Activated CD4-positive, alpha-beta T cell treated with anti-CD3 and anti-CD28 coated beads, Interleukin-2, amount 50 U/mL, for 48 hours (primary cell): ENCODE results near the gene FAIM2.
"Not testable (repeated sequence)": the region's sequence is repeated elsewhere in the genome, so short reads cannot be mapped to it uniquely, and the experiment has no call there.

Source experiments
- DNase-seq, 2 experiments: peaks; one replicate each; pipeline ENCODE4 v3.0.0-alpha.2; 2020

Gene FAIM2

DNA sequence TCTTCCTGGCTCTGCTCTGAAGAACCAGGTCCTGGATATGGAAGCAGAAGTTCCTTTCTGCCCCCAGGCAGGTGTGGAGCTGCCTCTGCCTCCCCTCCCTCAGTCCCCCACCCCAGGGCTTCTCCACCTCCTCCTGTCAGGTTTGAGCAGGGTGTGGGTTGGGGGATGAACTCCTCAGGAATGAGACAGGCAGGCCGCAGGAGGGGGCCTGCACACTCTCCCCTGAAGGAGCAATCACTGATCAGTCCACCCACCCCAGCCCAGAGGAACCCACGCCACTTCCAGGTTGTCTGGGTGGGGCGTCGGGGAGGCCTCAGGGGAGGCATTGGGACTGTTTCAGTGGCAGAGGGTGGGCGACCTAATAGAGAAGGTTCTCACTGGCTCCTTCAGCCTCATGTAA is 26.6 kb downstream of the FAIM2 start:
- DNase-seq, result no peak

DNA sequence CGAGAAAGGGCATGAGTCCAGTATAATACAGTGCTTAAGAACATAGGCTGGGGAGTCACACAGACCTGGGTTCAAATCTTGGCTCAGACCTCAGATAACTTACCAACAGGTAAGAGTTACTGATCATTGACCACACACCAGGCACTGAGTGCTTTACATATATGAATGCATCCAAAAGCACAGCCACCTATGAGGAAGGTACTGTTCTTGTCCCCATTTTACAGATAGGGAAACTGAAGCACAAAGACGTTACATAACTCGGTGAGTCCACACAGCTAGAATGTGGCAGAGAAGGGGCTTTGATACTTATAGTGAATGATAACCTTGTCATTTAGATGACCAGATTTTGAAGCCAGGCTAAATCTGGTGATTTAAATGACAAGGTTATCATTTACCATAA is 27.6 kb downstream of the FAIM2 start:
- DNase-seq, result no peak

DNA sequence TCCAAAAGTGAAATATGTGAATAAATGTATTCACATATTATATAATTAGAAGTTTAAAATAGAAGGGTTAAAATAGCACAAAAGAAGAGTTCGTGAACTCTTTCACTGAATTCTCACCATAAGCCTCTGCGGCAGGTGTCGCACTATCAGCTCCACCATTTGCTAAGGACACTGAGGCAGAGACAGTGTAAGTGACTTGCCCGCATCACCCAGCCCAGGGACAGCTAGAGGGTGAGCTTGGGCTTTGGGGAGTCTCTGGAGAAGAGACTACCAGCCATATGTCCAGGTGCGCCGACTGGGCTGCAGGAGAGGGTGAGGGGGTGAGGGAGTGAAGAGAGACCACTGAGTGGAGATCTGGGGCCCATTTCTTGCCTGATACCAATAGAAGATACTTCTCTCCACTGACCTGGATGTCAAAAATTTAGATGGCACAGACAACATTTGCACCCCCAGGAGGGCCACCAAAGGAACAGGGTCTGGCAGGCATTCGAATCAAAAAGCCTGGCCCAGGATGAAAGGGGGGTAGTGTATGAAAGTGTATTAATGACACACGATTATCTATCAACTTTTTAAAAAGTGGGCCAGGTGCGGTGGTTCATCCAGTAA is 28.5 kb downstream of the FAIM2 start:
- no peak for DNase-seq

DNA sequence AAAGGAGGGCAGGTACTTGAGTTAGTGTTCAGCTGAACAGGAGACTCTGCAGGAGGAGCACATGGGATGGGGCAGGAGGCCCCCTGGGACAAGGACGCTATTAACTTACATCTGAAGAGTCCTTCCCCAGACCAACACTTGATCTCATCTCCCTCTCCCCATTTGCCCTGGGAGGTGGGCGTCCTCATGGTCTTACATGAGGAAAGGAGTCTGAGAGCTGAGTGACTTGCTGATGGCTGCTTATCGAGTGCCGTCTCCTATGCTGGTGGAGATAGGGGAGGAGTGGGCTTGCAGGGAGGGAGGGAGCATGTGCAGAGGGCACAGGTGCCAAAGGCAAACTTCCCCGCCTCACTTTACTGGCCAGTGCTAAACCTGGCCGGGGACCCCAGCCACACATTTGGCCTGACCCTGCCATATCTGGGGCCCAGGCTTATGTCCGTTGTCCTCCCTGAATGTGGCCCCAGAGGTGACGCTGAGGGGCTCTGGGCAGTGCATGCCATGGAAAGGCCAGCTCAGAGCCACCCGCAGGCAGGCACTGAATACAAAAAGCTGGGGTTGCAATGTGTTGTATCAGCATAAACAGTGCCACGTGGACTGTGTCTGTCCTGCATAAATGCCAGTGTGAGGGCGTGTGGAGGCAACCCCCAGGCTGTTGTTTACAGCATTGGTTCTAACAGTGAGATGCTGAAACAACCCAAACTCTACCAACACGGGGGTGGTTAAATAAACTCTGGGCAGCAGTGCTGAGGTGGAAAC is 29.4 kb downstream of the FAIM2 start:
- DNase-seq, result no peak

DNA sequence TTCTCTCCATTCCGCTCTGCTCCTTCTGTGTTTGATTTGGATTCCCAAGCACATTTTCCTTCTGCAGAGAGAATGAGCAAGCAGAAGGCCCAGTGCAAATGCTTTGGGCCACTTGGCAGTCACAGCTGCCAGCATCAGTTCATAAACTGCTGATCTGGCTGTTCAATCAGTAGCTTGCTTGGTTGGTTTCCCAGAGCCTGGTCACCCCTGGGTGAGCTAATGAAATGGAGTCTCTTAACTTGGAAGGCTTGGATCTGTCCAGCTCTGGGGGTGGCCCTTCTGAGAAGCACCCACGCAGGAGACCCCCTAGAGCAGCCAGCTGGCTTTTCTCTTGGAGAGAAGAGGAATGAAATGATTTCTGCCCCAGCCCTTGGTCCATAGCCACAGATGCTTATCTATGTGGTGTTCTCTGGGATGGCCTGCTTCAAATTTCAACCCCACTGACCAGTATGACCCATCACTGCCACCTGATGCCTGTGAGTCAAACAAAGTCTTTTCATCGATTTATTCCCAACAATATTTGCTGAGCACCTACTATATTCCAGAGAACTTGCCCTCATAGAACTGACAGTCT is 30.3 kb downstream of the FAIM2 start:
- DNase-seq, result no peak

DNA sequence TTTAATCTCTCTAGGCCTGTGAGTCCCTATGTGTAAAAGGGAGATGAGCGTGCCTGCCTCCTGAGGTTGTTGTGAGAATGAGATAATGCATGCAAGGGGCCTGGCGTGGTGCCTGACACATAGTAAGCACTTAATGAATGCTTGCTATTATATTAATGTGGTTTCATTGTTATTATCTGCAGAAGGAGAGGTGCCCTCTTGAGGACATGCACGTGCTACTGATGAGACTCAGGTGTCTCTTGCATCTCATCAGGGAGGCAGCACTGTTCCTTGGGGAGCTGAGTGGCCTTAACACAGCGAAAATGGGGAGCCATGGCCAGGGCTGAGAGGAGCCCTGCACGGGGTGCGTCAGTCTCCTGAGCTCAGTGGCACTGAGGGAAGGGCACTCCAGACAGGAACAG is 30.9 kb downstream of the FAIM2 start:
- DNase-seq, result no peak

DNA sequence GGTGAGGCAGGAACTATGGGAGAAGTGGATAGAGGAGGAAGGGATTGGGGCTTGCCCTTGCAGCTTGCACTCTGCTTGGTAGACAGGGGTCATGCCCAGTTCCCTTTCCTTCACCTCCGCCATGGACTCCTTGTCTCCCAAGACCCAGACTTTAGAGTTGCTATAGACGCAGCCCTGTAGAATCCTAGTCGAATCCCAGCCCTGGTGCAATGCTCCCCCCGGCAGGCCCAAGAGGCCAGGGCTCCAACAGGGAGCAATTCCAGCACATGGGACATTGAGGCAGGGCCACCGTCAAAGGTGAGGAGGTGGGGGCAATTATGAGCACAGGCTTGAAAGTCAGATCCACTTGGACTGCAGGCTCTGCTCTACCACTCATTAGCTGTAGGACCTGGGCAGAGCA is 31.3 kb downstream of the FAIM2 start:
- DNase-seq, result no peak

DNA sequence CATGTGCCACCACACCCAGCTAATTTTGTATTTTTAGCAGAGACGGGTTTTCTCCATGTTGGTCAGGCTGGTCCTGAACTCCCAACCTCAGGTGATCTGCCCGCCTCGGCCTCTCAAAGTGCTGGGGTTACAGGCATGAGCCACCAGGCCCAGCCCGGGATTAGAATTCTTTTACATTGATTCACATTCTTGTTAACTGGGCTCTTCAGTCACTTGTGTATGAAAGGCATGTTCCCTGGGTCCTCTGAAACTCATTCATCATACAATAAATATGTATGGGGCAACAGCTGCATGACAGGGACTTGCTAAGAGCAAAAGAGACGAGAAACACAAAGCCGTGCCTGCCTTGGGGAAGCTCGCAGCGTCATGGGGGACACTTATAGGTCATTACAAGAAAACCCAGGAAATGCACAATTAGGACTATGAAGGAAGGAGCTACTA is 31.9 kb downstream of the FAIM2 start:
- DNase-seq, result not testable (repeated sequence)

DNA sequence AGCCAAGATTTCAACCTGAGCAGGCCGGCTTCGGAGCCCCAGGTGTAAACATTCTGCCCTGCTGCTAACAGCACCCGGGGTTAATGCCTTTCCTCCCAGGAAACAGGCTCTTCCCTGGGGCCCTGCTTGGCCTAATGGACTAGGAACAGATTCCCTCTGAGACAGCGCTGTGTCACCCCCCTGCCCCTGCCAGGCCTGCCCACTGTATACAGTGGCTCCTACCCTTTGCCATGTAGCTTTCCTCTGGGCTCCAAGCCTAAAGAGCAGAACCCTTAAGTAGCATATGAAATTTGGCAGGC is 32.5 kb downstream of the FAIM2 start:
- no peak for DNase-seq

DNA sequence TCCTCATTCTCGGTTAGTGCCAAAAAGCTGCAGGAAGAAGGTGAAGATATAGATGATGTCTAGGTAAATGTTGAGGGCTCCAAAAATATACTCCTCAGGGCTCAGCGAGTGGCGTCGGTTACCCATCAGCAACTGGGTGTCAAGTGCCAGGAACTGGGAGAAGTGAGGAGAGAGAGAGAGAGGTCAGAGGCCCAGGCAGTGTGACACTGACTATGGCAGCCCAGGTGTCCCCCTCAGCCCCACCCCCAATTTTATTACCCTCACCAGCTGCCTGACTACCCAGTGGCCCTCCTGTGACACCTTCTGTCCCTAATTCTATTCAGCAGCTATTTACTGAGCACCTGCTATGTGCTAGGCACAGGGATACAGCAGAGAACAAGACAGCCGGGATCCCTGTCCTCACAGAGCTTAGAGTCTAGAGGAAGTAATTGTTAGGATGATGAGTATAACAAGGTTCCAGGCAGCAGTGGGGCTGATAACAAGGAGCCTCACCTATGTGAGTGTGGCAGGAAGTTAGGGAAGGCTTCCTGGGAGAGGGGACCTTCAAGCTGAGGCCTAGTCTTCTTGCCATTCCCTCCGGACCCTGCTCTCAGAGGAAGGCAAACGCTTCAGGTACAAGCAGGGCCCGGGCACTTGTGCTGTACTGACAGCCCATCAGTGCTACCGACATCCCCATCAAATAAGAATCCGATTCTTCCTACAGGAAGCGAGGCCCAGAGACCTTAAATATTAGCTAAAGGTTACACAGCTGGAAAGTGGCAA is 33.0 kb downstream of the FAIM2 start:
- DNase-seq, result no peak

DNA sequence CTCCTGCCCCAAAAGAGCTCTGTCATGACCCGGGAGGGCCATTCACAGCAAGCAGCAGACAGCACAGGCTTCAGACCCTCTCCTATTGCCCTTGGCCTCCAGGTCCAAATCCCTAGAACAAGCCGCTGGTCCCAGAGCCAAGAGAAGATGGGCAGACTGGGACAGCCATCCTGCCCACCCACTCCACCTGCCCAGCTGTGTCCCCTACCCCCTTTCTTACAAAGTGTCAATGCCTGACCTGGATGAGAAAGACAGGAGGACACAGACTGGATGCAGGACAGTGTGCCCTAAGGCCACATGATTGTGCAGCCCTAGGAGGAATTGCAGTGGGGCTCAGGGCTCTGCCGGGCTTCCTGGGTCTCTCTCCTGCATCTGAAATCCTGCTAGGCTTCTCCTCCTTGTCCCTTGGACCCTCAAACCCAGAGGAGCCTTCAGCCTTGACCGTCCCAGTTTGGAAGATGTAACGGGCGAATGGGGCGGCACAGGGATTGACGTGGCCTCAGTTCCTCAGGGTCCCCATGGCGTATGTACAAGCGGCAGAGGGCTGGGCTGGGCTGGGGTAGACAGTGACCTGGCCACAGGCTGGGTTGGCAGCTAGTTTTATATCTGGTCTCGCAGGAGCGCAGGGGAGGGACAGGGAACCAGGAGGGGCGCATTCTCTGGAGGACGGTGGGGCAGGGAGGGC is 33.7 kb downstream of the FAIM2 start:
- DNase-seq, result no peak

DNA sequence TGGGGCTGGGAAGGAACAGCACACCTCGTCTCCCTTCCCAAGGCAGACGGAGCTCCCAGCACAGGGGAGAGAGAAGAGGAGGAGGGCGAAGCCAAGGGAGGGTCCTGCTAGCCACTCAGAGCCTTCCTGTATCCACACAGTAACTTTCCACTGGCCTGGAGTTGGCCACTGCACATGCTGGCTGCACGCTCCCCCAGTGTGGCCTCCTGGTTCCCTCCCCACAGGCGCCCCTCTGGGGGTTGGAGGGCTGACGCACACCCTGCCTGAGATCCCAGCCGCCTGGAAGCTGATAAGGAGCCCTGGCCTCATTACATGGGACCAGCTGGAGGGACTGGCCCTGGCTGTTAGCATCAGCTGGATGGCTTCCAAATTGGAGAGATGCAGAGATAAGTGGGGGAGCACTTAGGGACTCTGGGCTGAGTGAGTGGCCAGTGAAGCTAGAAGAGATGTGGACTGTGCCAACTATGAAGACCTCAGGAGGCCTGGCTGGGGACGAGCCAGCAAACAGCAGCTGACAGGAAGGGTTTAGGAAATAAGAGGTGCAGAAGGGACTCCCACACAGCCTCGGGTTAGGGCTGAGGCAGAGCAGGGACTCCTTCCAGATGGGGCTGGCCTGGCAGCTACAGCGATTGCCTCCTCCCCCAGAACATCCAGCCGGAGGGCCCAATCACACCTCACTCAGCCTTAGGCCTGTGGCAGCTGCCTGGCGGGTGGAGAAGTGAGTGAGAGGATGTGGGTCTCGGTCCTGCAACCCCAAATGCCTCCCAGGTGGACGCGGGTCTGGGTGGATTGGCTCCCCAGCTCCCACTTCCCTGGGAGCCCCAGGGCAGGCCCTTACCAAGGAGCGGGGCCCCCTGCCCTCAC is 34.5 kb downstream of the FAIM2 start:
- DNase-seq, result no peak

DNA sequence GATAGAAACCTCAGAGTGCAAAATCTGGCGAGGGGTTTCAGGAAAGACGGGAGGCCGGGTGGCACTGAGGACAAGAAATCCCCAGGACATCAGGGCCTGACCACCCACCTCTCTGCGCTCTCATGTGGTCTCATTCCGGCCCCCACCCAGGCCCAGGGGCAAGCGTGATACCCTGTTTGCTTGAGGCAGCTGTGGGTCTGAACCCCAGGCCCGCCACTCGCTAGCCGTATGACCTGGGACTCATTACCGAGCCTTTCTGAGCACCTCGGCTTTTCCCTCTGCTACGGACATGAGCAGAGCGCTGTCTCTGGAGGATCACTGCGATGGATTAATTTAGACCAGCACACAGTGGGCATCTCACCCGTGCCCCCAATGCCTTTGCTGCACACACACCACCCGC is 35.3 kb downstream of the FAIM2 start:
- DNase-seq, result no peak

DNA sequence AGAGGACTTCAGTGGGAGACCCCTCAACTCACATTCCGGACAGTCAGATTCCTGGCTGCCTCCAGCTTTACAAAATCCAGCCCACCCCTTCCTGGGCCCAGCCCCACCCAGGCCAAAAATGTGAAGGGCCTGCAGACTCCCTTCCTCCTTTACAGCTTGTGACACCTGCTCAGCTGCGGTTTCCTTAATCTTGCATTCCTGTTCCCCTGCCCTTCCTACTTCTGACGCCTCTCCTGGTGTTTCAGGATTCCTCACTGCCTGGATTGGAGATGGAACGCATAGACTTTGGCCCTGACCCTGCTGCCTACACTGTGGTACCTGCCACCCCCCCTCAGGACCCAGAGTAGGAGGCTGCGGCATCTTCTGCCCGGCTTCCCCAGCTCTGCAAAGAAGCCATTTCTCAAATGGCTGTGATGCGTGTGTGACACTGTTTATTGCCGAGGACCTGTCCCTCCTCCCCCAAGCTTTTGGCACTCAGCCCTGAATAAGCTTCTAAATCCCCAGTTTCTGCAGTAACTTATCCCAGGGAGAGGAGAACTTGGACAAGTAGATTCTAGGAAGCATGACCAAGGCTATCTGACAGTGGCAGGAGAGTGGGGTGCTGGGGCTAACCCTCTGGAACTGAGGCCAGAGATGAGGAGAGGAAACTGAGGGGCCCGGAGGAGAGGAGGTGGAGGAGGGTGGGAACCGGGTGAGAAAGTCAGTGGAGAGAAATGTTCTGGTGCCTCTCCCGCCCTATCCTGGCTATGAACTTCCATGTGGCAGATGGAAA is 35.9 kb downstream of the FAIM2 start:
- DNase-seq, result no peak

DNA sequence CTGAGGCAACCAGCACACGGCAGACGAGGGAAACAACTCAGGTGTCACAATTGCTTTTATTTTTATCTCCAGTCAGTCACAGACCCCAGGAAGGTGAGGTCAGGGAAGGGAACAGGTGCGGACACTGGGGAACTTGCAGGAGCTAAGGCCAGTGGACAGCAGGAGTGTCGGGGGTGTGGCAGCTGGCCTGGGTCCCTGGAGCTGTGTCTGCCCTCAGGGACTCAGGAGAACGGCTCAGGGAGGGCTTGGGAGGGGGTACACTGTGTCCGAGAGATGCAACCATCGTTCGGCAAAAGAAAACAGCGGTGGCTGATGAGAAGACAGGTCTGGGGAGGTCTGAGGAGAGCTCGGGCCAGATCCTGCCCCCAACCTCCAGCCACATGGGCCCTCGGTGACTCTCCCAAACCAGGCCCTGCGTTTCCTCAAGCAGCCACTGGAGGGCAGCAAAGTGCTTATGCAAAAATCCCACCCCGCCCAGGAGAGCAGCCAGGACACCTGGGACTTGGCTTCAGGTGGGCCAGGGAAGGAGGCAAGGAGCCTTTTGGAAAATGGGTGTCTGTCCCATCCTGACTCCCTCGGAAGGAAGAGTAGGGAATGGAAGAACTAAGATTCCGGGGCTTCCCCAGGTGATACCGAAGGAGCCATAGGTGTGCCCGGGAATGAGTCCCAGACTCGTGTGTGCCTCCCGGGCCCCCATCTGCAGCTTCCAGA is 36.7 kb downstream of the FAIM2 start:
- DNase-seq, result peak; percentile 81 to 85

DNA sequence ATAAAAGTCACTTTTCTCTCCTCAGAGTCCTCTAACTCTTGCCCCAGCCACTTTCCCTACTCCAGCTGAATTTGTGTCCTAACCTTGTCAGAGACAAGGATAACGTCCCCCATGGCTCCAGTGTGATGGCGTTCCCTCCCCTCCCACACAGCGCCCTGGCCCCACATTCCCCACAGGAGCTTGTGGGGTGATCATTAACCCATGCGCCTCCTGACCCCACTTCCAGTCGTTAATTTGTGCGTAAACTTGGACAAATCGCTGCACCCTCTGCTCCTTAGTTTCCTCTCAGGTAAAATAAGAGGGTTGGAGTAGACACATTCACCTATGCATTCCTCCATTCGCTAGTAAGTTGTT is 37.9 kb downstream of the FAIM2 start:
- DNase-seq, result no peak

DNA sequence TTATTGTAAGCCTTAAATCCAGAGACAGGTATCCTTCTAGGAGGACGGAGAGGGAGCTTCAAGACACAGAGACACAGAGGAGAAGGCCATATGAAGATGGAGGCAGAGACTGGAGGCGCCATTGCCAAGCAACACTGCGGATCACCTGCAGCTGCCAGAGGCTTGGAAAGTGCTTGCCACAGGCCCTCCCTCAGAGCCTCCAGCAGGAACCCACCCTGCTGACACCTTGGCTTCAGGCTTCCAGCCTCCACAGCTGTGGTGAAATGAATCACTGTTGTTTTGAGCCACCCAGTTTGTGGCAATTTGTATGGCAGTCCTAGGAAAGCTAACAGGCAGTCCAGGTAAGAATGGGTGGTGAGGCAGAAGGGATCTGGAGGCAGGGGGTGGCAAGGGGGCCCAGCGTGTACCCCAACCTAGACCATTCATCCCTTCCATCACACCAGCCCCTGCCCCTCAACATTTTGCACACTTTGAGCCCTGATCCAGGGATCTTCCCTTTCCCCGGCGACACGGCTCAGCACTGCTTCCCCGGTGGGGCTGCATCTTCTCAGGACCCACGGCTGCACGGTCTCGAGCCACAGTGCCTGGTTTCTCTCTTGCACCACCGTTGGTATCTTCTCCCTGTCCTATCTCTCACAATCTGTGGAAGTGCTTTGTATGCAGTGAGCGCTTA is 38.5 kb downstream of the FAIM2 start:
- no peak for DNase-seq

DNA sequence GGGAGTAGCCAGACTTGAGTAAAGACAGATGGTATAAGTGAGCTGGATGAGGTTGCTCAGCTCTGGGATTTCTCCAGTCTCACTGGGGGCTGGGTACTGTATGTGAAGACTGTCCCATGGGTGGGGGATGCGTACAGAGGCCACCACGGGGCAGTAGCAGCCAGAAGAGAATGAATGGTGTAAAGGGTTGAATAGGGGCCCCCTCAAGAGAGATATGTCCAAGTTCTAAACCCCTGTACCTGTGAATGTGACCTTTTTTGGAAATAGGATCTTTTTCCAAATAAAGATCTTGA is 39.0 kb downstream of the FAIM2 start:
- DNase-seq, result no peak

DNA sequence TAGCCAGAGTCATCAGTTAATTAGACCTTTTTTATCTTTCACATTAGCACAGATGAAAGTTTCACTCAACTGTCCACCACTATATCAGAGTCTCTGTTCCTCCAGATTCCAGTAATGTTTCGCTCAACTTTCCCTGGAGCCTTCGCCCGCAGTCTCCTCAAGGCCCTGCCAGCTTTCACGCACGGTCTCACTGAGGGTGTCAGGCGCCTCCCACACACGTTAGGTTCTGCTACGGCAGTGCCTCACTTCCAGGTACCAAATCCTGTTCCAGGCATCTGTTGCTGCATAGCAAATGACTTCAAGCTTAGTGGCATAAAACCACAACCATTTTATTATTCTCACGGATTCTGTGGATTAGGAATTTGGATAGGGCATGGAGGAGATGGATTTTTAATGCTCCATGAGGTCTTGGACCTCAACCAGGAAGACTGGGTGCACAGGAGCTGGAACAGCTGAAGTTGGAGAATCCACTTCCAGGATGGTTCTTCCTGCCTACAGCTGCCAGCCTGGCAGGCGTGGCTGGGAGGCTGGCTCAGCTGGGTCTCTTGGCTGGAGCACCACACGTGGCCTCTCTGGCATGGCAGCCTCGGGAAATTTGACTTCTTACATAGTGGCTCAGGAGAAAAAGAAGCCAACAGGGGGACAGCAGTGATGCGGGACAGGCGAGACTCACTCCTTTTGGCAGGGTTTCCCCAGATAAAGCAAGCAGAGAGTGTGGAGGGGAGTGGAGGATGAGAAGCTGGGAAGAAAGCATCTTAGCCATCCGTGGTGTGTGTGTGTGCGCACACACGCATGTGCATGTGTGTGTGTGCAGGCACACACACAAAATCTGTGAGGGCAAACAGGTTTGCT is 39.5 kb downstream of the FAIM2 start:
- DNase-seq, result no peak

DNA sequence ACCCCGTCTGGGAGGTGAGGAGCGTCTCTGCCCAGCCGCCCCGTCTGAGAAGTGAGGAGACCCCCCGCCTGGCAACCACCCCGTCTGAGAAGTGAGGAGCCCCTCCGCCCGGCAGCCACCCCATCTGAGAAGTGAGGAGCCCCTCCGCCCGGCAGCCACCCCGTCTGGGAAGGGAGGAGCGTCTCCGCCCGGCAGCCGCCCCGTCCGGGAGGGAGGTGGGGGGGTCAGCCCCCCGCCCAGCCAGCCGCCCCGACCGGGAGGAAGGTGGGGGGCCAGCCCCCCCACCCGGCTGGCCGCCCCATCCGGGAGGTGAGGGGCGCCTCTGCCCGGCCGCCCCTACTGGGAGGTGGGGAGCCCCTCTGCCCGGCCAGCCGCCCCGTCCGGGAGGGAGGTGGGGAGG is 42.8 kb downstream of the FAIM2 start:
- not testable (repeated sequence) for DNase-seq
